Anterior cingulate cortex (tissue), 58 donors: Measurements from ENCODE around the gene SND1.

Source experiments
- DNase-seq, 58 donors: peaks; one replicate each; lab custom pipeline; 2025; lab: John Stamatoyannopoulos, UW

SND1 gene

GRCh38 chr7:128004623-128005022 is 352.6 kb downstream of the SND1 start:
- no peak for DNase-seq

- DNase-seq = no peak
These were observed 353.1 kb downstream of the SND1 start for GRCh38 chr7:128005117-128005516.

GRCh38 chr7:128005759-128006159 is 353.8 kb downstream of the SND1 start:
- DNase-seq = no peak

- DNase-seq = no peak
These were observed 354.7 kb downstream of the SND1 start for GRCh38 chr7:128006550-128007302.

GRCh38 chr7:128007303-128007680 is 355.3 kb downstream of the SND1 start:
- no peak for DNase-seq

GRCh38 chr7:128008141-128008540 is 356.1 kb downstream of the SND1 start:
- DNase-seq = no peak

- DNase-seq = no peak
These were observed 356.8 kb downstream of the SND1 start for GRCh38 chr7:128008744-128009143.

- no peak for DNase-seq
These were observed 358.6 kb downstream of the SND1 start for GRCh38 chr7:128010391-128011127.

- DNase-seq = no peak
These were observed 359.2 kb downstream of the SND1 start for GRCh38 chr7:128011131-128011661.

- DNase-seq = peak in 22 of 58 donors; percentile 20 to 77 (median 46)
These were observed 362.8 kb downstream of the SND1 start for GRCh38 chr7:128014811-128015210.

GRCh38 chr7:128017460-128017859 is 365.5 kb downstream of the SND1 start:
- no peak for DNase-seq

GRCh38 chr7:128017862-128018845 is 366.2 kb downstream of the SND1 start:
- peak in 4 of 58 donors; percentile 29 to 49 (median 42) for DNase-seq

GRCh38 chr7:128019288-128019687 is 367.3 kb downstream of the SND1 start:
- no peak for DNase-seq

GRCh38 chr7:128020159-128020558 is 368.2 kb downstream of the SND1 start:
- no peak for DNase-seq

- no peak for DNase-seq
These were observed 369.4 kb downstream of the SND1 start for GRCh38 chr7:128021366-128021765.

GRCh38 chr7:128022631-128023532 is 370.9 kb downstream of the SND1 start:
- peak in 2 of 58 donors; percentile 27 to 80 for DNase-seq

- DNase-seq = no peak
These were observed 372.2 kb downstream of the SND1 start for GRCh38 chr7:128024151-128024550.

- no peak for DNase-seq
These were observed 373.4 kb downstream of the SND1 start for GRCh38 chr7:128025380-128025779.

GRCh38 chr7:128025819-128026218 is 373.8 kb downstream of the SND1 start:
- no peak for DNase-seq
